Natural killer cell (primary cell): ENCODE measurements around the gene COL19A1. TPM values are rescaled to one million over a fixed set of nuclear protein-coding genes. Genes with fewer than 3 reads are reported as not detected.

Experiments
- ATAC-seq, 3 donors: fragments of 150-1000 bp in 2 of 3; fragments of 200-7000 bp in 1 of 3; cut with Tn5 transposase; 1 replicate in 1 of 3; 2 replicates in 2 of 3; pipeline ENCODE4 v1.10.0; 2021; ENCODE audit warnings: mild to moderate bottlenecking in 2 of 3, moderate library complexity in 2 of 3
- DNase-seq, 2 donors: peaks; one replicate each; pipeline versions ENCODE4 v3.0.0 to v3.0.0-alpha.2; 2013 to 2021; ENCODE audit warnings: mixed read lengths in 1 of 2
- H3K27ac ChIP-seq: one replicate; pipeline ENCODE4 v1.5.1; 2013; ENCODE audit warnings: mild to moderate bottlenecking, low read length
- H3K27me3 ChIP-seq: one replicate; pipeline ENCODE4 v1.6.1; 2013; ENCODE audit warnings: low read length; ENCODE audit not compliant: control insufficient read depth, insufficient read depth
- H3K36me3 ChIP-seq: one replicate; pipeline ENCODE4 v1.6.1; 2013; ENCODE audit warnings: low read length; ENCODE audit not compliant: control insufficient read depth, insufficient read depth
- H3K4me1 ChIP-seq: one replicate; pipeline ENCODE4 v1.6.1; 2013; ENCODE audit warnings: low read length; ENCODE audit not compliant: control insufficient read depth, insufficient read depth
- H3K4me3 ChIP-seq: one replicate; pipeline ENCODE4 v1.5.1; 2013; ENCODE audit warnings: low read length
- H3K9me3 ChIP-seq: one replicate; pipeline ENCODE4 v1.6.1; 2013; ENCODE audit warnings: low read length; ENCODE audit not compliant: control insufficient read depth, insufficient read depth
- H3K27ac Mint-ChIP-seq, 2 donors: one replicate each; pipeline ENCODE4 v1.8.0; 2022; ENCODE audit warnings: mild to moderate bottlenecking in 2 of 2, mixed read lengths in 2 of 2, moderate library complexity in 1 of 2
- H3K27me3 Mint-ChIP-seq, 2 donors: one replicate each; pipeline ENCODE4 v1.8.0; 2022; ENCODE audit warnings: low read depth in 2 of 2, mixed read lengths in 2 of 2
- H3K36me3 Mint-ChIP-seq: one replicate; pipeline ENCODE4 v1.8.0; 2022; ENCODE audit warnings: mixed read lengths
- H3K4me1 Mint-ChIP-seq, 2 donors: one replicate each; pipeline ENCODE4 v1.8.0; 2022; ENCODE audit warnings: mixed read lengths in 2 of 2
- H3K4me3 Mint-ChIP-seq: one replicate; pipeline ENCODE4 v1.8.0; 2022; ENCODE audit warnings: mild to moderate bottlenecking, moderate library complexity, mixed read lengths
- H3K9me3 Mint-ChIP-seq, 2 donors: one replicate each; pipeline ENCODE4 v1.8.0; 2022; ENCODE audit warnings: mixed read lengths in 2 of 2
- WGBS: methylation state at CpG from one replicate; pipeline ENCODE4 v1.1.7; 2013; ENCODE audit warnings: missing lambda C conversion rate; ENCODE audit not compliant: insufficient coverage; 5-methylcytosine and 5-hydroxymethylcytosine counted together
- intact Hi-C: fragments of 100-400 bp; cut with micrococcal nuclease; formaldehyde crosslinking; loops from one replicate; pipeline ENCODE4 v1.14.2; 2022
- total RNA-seq, 4 donors: library from RNA; stranded (reverse); fragments of 120-200 nt in 1 of 4; gene quantifications; one replicate each; pipeline versions ENCODE4 v1.2.3 to v1.2.4, GENCODE V29; 2013 to 2022
- TF ChIP-seq, protein P1 (sequence below): fragments of 200-600 bp; IDR thresholded peaks from one replicate; pipeline ENCODE4 v1.8.0; 2022; ENCODE audit warnings: antibody characterized with exemption

COL19A1 gene
- total RNA-seq, 3 donors from 2014 or later (not counting 1 experiment from before 2014, with no cell fraction given) = 0.07 to 0.33 (median 0.18) TPM

- no peak overlapping the region for H3K27ac Mint-ChIP-seq
- no peaks in the 10 kb centered on the region for H3K27me3 ChIP-seq
- no peaks in the 10 kb centered on the region for H3K36me3 ChIP-seq
- H3K4me1 Mint-ChIP-seq = no peaks in the 10 kb centered on the region
- H3K9me3 ChIP-seq = no peaks in the 10 kb centered on the region
- TF ChIP-seq, protein P1, sequence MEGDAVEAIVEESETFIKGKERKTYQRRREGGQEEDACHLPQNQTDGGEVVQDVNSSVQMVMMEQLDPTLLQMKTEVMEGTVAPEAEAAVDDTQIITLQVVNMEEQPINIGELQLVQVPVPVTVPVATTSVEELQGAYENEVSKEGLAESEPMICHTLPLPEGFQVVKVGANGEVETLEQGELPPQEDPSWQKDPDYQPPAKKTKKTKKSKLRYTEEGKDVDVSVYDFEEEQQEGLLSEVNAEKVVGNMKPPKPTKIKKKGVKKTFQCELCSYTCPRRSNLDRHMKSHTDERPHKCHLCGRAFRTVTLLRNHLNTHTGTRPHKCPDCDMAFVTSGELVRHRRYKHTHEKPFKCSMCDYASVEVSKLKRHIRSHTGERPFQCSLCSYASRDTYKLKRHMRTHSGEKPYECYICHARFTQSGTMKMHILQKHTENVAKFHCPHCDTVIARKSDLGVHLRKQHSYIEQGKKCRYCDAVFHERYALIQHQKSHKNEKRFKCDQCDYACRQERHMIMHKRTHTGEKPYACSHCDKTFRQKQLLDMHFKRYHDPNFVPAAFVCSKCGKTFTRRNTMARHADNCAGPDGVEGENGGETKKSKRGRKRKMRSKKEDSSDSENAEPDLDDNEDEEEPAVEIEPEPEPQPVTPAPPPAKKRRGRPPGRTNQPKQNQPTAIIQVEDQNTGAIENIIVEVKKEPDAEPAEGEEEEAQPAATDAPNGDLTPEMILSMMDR = no peak
- H3K4me1 ChIP-seq = no peaks in the 10 kb centered on the region
- H3K9me3 Mint-ChIP-seq = no peaks in the 10 kb centered on the region
- 89% methylated on average over 3 of the region's 4 CpGs for WGBS
- H3K4me3 Mint-ChIP-seq = no peak overlapping the region
- no peak overlapping the region for H3K4me3 ChIP-seq
- DNase-seq (no peak), ATAC-seq (no peak)
- no peak overlapping the region for H3K27ac ChIP-seq
- no peaks in the 10 kb centered on the region for H3K36me3 Mint-ChIP-seq
- intact Hi-C loops = no loop called here
- peaks cover 0 to 2% of the 10 kb centered on the region in 2 donors for H3K27me3 Mint-ChIP-seq
These were observed 349.2 kb downstream of the COL19A1 start for GRCh38 chr6:70215460-70216108.

DNA sequence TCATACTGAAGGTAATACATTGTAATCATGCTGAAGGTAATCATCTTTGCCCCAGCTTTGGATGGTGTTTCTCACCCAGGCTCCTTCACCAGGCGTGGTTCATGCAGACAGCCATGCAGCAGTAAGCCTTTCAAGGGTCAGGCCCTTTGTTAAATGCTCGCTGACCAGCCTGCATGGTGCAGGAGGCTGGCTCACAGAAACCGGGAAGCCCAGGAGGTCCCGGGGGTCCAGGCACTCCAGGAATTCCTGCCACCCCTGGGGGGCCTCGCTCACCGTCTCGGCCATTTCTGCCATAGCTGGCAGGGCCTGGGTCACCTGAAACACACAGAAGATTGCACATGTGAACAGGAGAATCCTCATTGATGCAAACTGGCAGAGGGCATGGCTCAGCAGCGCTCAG is 350.4 kb downstream of the COL19A1 start:
- ATAC-seq (no peak), DNase-seq (no peak)
- no peak overlapping the region for H3K27ac Mint-ChIP-seq
- no peaks in the 10 kb centered on the region for H3K4me1 ChIP-seq
- 76% methylated on average over 8 of the region's 8 CpGs for WGBS
- intact Hi-C loops = no loop called here
- H3K4me1 Mint-ChIP-seq = no peaks in the 10 kb centered on the region
- no peak overlapping the region for H3K4me3 Mint-ChIP-seq
- H3K9me3 ChIP-seq = no peaks in the 10 kb centered on the region
- H3K36me3 ChIP-seq = no peaks in the 10 kb centered on the region
- no peaks in the 10 kb centered on the region for H3K36me3 Mint-ChIP-seq
- H3K27me3 ChIP-seq = no peaks in the 10 kb centered on the region
- no peak overlapping the region for H3K27ac ChIP-seq
- H3K4me3 ChIP-seq = no peak overlapping the region
- H3K9me3 Mint-ChIP-seq = no peaks in the 10 kb centered on the region
- TF ChIP-seq, protein P1 = no peak
- peaks cover 0 to 2% of the 10 kb centered on the region in 2 donors for H3K27me3 Mint-ChIP-seq

DNA sequence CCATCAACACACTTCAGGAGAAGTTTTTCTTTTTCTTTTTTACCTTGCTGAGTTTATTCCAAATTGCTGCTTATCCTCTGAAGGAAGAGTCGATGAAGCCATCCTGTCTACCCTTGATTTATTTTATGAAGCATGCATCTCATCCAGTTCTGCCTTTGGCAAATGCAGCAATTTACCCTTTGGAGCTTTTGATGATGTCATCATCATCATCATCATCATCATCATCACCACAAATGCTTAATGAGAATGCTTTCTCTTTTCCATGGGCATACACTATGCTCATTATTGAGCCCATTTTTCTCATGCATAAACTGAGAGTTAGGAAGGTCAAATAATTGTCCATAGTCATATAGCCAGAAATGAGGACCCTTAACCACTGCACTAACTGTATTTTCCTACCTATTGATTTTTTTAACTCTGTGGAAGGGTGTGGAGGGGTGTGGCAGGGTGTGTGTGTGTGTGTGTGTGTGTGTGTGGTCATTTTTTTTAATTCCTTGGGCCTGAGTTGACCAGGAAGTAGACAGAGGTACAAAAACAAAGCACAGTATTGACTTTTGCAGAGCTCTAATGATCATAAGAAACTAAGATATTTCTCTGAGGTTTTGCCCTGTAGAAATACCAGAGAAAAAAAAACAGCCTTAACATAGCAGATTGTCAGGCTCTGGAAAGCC is 353.7 kb downstream of the COL19A1 start:
- Mint-ChIP-seq H3K4me3 (no peak overlapping the region), H3K9me3 (no peaks in the 10 kb centered on the region), H3K27ac (no peak overlapping the region), H3K4me1 (no peaks in the 10 kb centered on the region), H3K27me3 (peaks cover 0 to 5% of the 10 kb centered on the region in 2 donors), H3K36me3 (no peaks in the 10 kb centered on the region)
- TF ChIP-seq, protein P1 = no peak
- ATAC-seq (no peak), DNase-seq (no peak)
- Histone ChIP-seq H3K4me3 (no peak overlapping the region), H3K4me1 (no peaks in the 10 kb centered on the region), H3K9me3 (no peaks in the 10 kb centered on the region), H3K36me3 (no peaks in the 10 kb centered on the region), H3K27ac (no peak overlapping the region), H3K27me3 (no peaks in the 10 kb centered on the region)
- WGBS = 89% methylated on average over 1 of the region's 1 CpG
- intact Hi-C loops = loop anchor here (5.0 kb wide), 1 partner anchor 467 kb away; no protein-coding TSS in a partner anchor
